BLaER1 (cell line): Measurements from ENCODE around the gene SLC10A4.
"Not testable (repeated sequence)": the region's sequence is repeated elsewhere in the genome, so short reads cannot be mapped to it uniquely, and the experiment has no call there.

Experiments used
- H3K27ac ChIP-seq: shearing (Covaris generic); formaldehyde crosslinking; 2 replicates; pipeline ENCODE4 v1.8.1; 2022
- H3K27me3 ChIP-seq: shearing (Covaris generic); formaldehyde crosslinking; 2 replicates; pipeline ENCODE4 v1.8.1; 2022
- H3K36me3 ChIP-seq: shearing (Covaris generic); formaldehyde crosslinking; 2 replicates; pipeline ENCODE4 v1.8.1; 2022
- H3K4me1 ChIP-seq: shearing (Covaris generic); formaldehyde crosslinking; 2 replicates; pipeline ENCODE4 v1.8.1; 2022
- H3K4me2 ChIP-seq: shearing (Covaris generic); formaldehyde crosslinking; 2 replicates; pipeline ENCODE4 v1.8.1; 2022
- H3K4me3 ChIP-seq: shearing (Covaris generic); formaldehyde crosslinking; 2 replicates; pipeline ENCODE4 v1.8.1; 2022
- H3K9ac ChIP-seq: shearing (Covaris generic); formaldehyde crosslinking; 2 replicates; pipeline ENCODE4 v1.8.1; 2022
- H3K9me3 ChIP-seq: shearing (Covaris generic); formaldehyde crosslinking; 2 replicates; pipeline ENCODE4 v1.8.1; 2022
- H4K20me1 ChIP-seq: shearing (Covaris generic); formaldehyde crosslinking; 2 replicates; pipeline ENCODE4 v1.8.1; 2022
- Cebpa-rat ChIP-seq: shearing (Covaris generic); IDR thresholded peaks from 2 replicates; pipeline ENCODE4 v1.8.1; 2022

The SLC10A4 gene

GRCh38 chr4:48483006-48483776 lies at the start of gene SLC10A4:
Gene SLC10A4 (plus strand): TSS chr4:48483343. CDS start chr4:48483562, 219 bp downstream.
- H3K9me3 ChIP-seq, result peaks cover 29% of the 10 kb centered on the region
- H3K4me3 ChIP-seq, result no peak within 1 kb of the TSS
- no peak within 1 kb of the TSS for H3K27ac ChIP-seq
- no peak for TF ChIP-seq Cebpa-rat
- peaks cover 27% of the 10 kb centered on the region for H3K4me1 ChIP-seq
- peaks cover 37% of the 10 kb centered on the region for H3K27me3 ChIP-seq
- H3K4me2 ChIP-seq, result peak within 1 kb of the TSS; percentile 43; the same call in 1 of the 2 replicates
- H4K20me1 ChIP-seq, result no peaks in the 10 kb centered on the region
- H3K36me3 ChIP-seq, result 0 out of 2 replicates have a peak, but pooled peaks cover 7% of the 10 kb centered on the region
- no peak within 1 kb of the TSS for H3K9ac ChIP-seq

GRCh38 chr4:48436318-48436717 lies 46.8 kb upstream of the SLC10A4 start:
- Histone ChIP-seq H3K9ac (no peak overlapping the region), H4K20me1 (no peaks in the 10 kb centered on the region), H3K4me1 (peaks cover 4% of the 10 kb centered on the region), H3K4me2 (no peak overlapping the region), H3K27me3 (no peaks in the 10 kb centered on the region), H3K9me3 (no peaks in the 10 kb centered on the region), H3K36me3 (no peaks in the 10 kb centered on the region), H3K4me3 (no peak overlapping the region), H3K27ac (no peak overlapping the region)
- no peak for TF ChIP-seq Cebpa-rat

GRCh38 chr4:48439988-48440387 lies 43.2 kb upstream of the SLC10A4 start:
- Histone ChIP-seq H3K27ac (no peak overlapping the region), H3K27me3 (no peaks in the 10 kb centered on the region), H3K9ac (no peak overlapping the region)

GRCh38 chr4:48440914-48441313 lies 42.2 kb upstream of the SLC10A4 start:
- H3K27me3 ChIP-seq, H3K4me3 ChIP-seq, H3K27ac ChIP-seq, H3K9ac ChIP-seq, H4K20me1 ChIP-seq, H3K4me1 ChIP-seq, H3K4me2 ChIP-seq, H3K36me3 ChIP-seq, H3K9me3 ChIP-seq: not testable (repeated sequence)

More at GRCh38 chr4:48439988-48440387, 43.2 kb upstream of the SLC10A4 start:
- no peak for TF ChIP-seq Cebpa-rat
- no peak overlapping the region for H3K4me3 ChIP-seq
- H3K36me3 ChIP-seq, result no peaks in the 10 kb centered on the region
- no peaks in the 10 kb centered on the region for H3K9me3 ChIP-seq
- no peak overlapping the region for H3K4me2 ChIP-seq
- no peaks in the 10 kb centered on the region for H4K20me1 ChIP-seq
- H3K4me1 ChIP-seq, result no peaks in the 10 kb centered on the region

- H3K4me3 ChIP-seq, result no peak overlapping the region
- no peaks in the 10 kb centered on the region for H3K4me1 ChIP-seq
- no peak for TF ChIP-seq Cebpa-rat
- no peaks in the 10 kb centered on the region for H3K36me3 ChIP-seq
- no peaks in the 10 kb centered on the region for H4K20me1 ChIP-seq
- H3K27ac ChIP-seq, result no peak overlapping the region
- no peaks in the 10 kb centered on the region for H3K27me3 ChIP-seq
- H3K9me3 ChIP-seq, result no peaks in the 10 kb centered on the region
- H3K4me2 ChIP-seq, result no peak overlapping the region
- H3K9ac ChIP-seq, result no peak overlapping the region
Observed at GRCh38 chr4:48445704-48446103, 37.4 kb upstream of the SLC10A4 start.

GRCh38 chr4:48446642-48447041 lies 36.5 kb upstream of the SLC10A4 start:
- no peak overlapping the region for H3K4me3 ChIP-seq
- no peaks in the 10 kb centered on the region for H3K36me3 ChIP-seq
- TF ChIP-seq Cebpa-rat, result no peak

GRCh38 chr4:48449151-48449550 lies 34.0 kb upstream of the SLC10A4 start:
- Histone ChIP-seq H4K20me1 (no peaks in the 10 kb centered on the region), H3K9me3 (no peaks in the 10 kb centered on the region), H3K4me2 (no peak overlapping the region), H3K4me3 (no peak overlapping the region), H3K36me3 (no peaks in the 10 kb centered on the region), H3K4me1 (no peaks in the 10 kb centered on the region), H3K9ac (no peak overlapping the region), H3K27me3 (no peaks in the 10 kb centered on the region), H3K27ac (no peak overlapping the region)
- no peak for TF ChIP-seq Cebpa-rat

More at GRCh38 chr4:48446642-48447041, 36.5 kb upstream of the SLC10A4 start:
- no peaks in the 10 kb centered on the region for H3K9me3 ChIP-seq
- H3K4me1 ChIP-seq, result no peaks in the 10 kb centered on the region
- H3K9ac ChIP-seq, result no peak overlapping the region
- no peak overlapping the region for H3K4me2 ChIP-seq
- H4K20me1 ChIP-seq, result no peaks in the 10 kb centered on the region
- H3K27ac ChIP-seq, result no peak overlapping the region
- H3K27me3 ChIP-seq, result no peaks in the 10 kb centered on the region

- H3K27ac ChIP-seq, result no peak overlapping the region
- no peak overlapping the region for H3K9ac ChIP-seq
- no peak overlapping the region for H3K4me2 ChIP-seq
- no peaks in the 10 kb centered on the region for H3K36me3 ChIP-seq
- no peaks in the 10 kb centered on the region for H3K27me3 ChIP-seq
- no peaks in the 10 kb centered on the region for H3K4me1 ChIP-seq
- no peak for TF ChIP-seq Cebpa-rat
- no peaks in the 10 kb centered on the region for H4K20me1 ChIP-seq
- no peaks in the 10 kb centered on the region for H3K9me3 ChIP-seq
- H3K4me3 ChIP-seq, result no peak overlapping the region
Observed at GRCh38 chr4:48450740-48451139, 32.4 kb upstream of the SLC10A4 start.

GRCh38 chr4:48451656-48452055 lies 31.5 kb upstream of the SLC10A4 start:
- not testable (repeated sequence) for H3K36me3 ChIP-seq, H3K27ac ChIP-seq, H3K4me2 ChIP-seq, H3K9ac ChIP-seq, H3K9me3 ChIP-seq, H3K4me3 ChIP-seq, H4K20me1 ChIP-seq, H3K27me3 ChIP-seq, H3K4me1 ChIP-seq

GRCh38 chr4:48454591-48454990 lies 28.6 kb upstream of the SLC10A4 start:
- H3K9me3 ChIP-seq, result peaks cover 13% of the 10 kb centered on the region
- TF ChIP-seq Cebpa-rat, result no peak
- no peak overlapping the region for H3K27ac ChIP-seq
- no peak overlapping the region for H3K4me3 ChIP-seq
- no peak overlapping the region for H3K4me2 ChIP-seq
- H4K20me1 ChIP-seq, result no peaks in the 10 kb centered on the region
- H3K9ac ChIP-seq, result no peak overlapping the region
- H3K27me3 ChIP-seq, result no peaks in the 10 kb centered on the region
- no peaks in the 10 kb centered on the region for H3K36me3 ChIP-seq
- no peaks in the 10 kb centered on the region for H3K4me1 ChIP-seq

GRCh38 chr4:48461000-48461399 lies 22.1 kb upstream of the SLC10A4 start:
- Histone ChIP-seq H3K4me1 (no peaks in the 10 kb centered on the region), H3K4me3 (no peak overlapping the region), H3K9ac (no peak overlapping the region), H3K27me3 (no peaks in the 10 kb centered on the region), H3K36me3 (no peaks in the 10 kb centered on the region), H3K4me2 (no peak overlapping the region), H4K20me1 (no peaks in the 10 kb centered on the region), H3K27ac (no peak overlapping the region), H3K9me3 (peaks cover 13% of the 10 kb centered on the region)
- no peak for TF ChIP-seq Cebpa-rat
